Stimulated activated naive CD8-positive, alpha-beta T cell treated with anti-CD3 and anti-CD28 coated beads, Interleukin-15, Interleukin-2, amounts not matched to agents 100 U/mL and 50 U/mL, for 24 hours (primary cell): ENCODE results near the gene EFL1.
"Not testable (repeated sequence)": the region's sequence is repeated elsewhere in the genome, so short reads cannot be mapped to it uniquely, and the experiment has no call there.

Source experiments
- ATAC-seq: fragments of 150-1000 bp; cut with Tn5 transposase; one replicate; pipeline ENCODE4 v1.10.0; 2021
- DNase-seq: peaks from one replicate; pipeline ENCODE4 v3.0.0; 2021

The EFL1 gene

GRCh38 chr15:82197733-82198594 is 64.6 kb downstream of the EFL1 start:
- ATAC-seq (peak; percentile 83), DNase-seq (peak; percentile 66)

- DNase-seq: no peak
- no peak for ATAC-seq
These were observed 66.2 kb downstream of the EFL1 start for GRCh38 chr15:82196353-82196752.

GRCh38 chr15:82195818-82196217 is 66.7 kb downstream of the EFL1 start:
- DNase-seq, ATAC-seq: not testable (repeated sequence)

GRCh38 chr15:82194488-82194887 is 68.0 kb downstream of the EFL1 start:
- ATAC-seq, DNase-seq: not testable (repeated sequence)

DNA sequence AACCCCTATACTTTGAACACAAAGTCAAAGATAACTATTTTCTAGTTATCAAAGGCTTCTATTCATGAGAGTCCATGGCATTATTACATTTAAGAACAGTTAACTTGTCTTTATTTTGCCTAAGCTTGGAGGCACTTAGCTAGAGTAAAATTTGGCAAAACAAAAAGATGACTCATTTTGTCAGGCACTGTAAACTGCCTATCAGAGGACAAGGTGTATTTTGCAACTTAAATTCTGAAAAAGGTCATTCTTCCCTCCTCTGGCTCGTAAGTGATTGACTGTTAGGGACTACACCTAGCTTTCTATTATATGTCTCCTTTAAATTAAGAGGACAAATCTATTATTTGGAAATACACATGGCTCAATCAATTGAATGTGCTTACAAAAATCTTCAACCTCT is 69.1 kb downstream of the EFL1 start:
- ATAC-seq, DNase-seq: not testable (repeated sequence)

DNA sequence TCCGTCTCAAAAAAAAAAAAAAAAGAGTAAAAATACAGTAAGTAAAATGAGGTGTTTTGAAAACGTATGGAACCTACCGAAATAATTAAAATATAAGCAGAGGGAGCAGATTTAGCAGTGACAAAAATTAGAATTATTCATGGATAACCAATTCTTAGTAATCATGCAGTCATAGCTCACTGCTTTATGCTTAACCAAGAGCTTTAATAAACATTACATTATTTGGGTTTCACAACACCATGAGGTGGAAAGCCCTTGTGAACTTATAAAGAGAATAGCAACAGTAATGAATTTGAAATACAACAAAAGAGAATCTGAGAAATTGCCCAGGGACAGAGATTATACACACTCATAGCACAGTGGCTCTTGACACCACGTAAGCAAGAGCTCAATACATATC is 70.1 kb downstream of the EFL1 start:
- not testable (repeated sequence) for ATAC-seq, DNase-seq

GRCh38 chr15:82186719-82187406 is 75.7 kb downstream of the EFL1 start:
- DNase-seq (no peak), ATAC-seq (no peak)

DNA sequence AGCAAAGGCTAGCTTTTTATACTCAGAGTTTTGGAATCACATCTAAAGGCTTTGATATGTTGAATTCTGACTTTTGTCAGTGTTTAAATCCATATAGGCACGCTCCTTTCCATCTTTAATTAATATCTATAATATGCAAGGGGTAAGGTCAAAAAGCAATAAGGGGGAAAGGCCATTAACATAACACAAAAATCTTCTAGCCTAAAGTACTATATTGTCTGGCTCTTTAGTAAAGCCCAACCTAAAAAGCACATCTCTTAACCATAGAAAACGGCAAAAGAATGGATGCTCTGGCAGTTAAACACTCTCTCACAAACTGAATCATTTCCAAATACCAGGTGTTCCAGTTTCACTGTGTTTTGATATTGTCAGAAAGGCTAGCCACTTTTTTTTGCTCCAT is 76.4 kb downstream of the EFL1 start:
- DNase-seq (no peak), ATAC-seq (no peak)

- DNase-seq (no peak), ATAC-seq (no peak)
These were observed 77.8 kb downstream of the EFL1 start for GRCh38 chr15:82184776-82185175.

DNA sequence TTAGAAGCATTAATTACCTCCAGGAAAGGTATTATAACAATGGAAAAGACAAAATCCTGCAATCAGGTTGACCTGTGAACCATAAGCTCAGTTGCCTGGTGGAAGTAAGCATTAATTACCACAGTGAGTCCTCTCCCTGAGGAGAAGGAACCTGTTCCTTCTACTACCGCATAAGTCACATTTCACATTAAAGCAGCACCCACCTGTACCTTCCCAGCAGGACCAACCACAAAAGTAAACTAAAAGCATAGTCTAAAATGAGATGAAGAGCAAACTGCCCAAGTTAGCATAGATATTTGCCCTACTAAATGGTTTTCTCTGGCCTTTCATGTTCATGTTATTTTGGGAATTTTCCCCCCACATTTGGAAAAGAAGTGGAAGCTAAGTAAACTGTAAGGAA is 78.2 kb downstream of the EFL1 start:
- DNase-seq: no peak
- no peak for ATAC-seq

- ATAC-seq: no peak
- DNase-seq: no peak
These were observed 79.2 kb downstream of the EFL1 start for GRCh38 chr15:82183121-82184031.

GRCh38 chr15:82181371-82181770 is 81.2 kb downstream of the EFL1 start:
- DNase-seq (no peak), ATAC-seq (no peak)

DNA sequence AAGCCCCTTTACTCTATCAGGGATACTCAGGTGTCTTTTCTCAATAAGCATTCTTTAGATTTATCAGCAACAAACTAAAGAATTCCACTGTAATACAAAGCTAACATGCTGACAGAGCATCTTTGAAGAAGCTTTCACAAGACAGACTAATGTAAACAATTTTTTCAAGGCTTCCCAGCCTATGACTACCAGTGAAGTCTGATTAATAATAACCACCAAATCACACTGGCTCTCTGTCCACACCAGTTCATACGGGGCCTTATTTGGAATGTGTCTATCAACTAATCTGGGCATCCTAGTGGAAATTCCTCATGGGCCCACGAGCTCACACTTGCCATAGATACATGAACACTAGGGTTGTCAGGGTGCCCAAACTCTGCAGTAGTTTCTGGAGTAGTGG is 84.5 kb downstream of the EFL1 start:
- DNase-seq: no peak

DNA sequence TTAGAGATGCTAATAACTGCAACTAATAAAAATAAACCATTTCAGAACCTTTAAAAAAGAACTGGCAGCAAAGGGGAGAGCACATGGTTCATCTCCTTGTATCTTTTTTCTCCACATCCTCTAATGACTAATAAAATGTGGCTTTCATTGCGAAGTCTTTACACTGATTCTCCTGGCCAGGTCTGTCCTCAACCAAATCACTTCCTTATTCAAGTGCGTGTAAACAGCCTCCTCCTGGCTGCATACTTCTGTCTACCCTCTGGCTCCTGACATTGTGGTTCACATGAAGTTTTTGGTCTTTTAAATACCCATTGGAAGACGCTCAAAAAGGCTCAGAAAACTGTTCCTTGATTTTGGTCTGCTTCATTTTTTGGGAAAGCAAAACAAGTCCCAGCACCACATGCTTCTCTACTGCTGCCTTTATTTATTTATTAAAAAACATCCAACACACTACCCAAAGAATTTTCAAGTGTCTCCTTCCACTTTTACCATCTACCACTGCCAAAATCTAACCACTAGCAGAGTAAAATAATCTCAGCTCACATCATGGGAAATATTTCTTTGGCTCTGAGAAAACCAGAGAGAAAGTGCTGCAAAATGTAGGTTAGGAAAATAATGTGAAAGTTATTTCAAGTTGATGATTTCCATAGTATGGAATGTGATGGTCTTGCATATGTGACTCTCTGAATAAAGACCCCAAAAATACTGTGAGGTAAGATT is 85.1 kb downstream of the EFL1 start:
- DNase-seq (no peak), ATAC-seq (no peak)

More for the DNA sequence above, 84.5 kb downstream of the EFL1 start:
- ATAC-seq: no peak

DNA sequence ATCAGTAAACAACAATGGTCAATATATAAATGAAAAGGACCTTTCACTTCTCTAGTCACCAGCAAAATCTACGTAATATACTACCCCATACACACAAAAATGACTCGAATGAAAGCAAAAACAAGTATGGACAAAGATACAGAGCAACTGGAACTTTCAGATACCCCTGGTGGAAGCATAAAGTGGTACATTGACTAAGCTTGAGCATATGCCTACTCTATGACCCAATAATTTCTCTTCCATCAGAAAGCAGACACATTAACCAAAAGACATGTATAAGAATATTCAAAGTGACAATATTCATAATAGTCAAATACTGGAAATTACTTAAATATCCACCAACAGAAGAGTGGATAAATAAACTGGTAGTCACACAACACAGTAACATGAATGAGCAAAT is 86.0 kb downstream of the EFL1 start:
- DNase-seq (no peak), ATAC-seq (no peak)

DNA sequence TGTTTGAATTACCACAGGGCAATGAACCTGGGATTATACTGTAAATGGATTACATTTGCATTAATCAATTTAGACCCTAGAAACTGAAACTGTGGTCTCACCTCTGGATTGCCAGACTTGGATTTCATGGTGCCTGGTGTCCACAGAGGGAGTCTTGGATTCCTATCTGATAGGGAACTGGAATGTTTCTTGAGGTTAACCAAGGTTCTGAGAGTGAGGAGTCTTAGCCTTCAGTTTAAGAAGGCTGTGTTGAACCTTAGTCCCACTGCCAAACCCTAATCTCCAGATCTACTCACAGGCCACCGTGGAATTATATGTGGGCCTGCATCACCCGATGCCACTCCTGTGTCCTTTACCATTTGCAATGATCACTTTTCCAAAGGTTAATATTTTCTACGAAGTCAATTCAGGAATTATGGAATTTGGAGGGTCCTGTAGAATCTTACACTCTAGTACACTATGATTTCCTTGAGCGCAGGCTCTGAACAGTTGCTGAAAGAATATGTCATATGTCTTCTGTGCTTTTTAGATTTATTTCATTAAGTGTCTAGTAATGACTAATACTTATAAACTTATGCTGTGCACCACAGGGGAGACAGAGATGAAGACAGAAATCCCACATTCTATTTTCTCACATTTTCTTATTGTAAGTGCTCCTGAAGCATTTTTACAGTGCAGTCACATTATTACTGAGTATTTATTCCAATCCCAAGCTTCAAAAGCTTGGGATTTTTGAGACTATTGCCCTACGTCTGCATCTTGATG is 87.9 kb downstream of the EFL1 start:
- no peak for ATAC-seq
- no peak for DNase-seq

GRCh38 chr15:82173108-82173507 is 89.4 kb downstream of the EFL1 start:
- ATAC-seq: no peak
- DNase-seq: no peak

GRCh38 chr15:82172506-82172905 is 90.0 kb downstream of the EFL1 start:
- ATAC-seq: no peak
- DNase-seq: no peak

- DNase-seq: no peak
- no peak for ATAC-seq
These were observed 93.8 kb downstream of the EFL1 start for GRCh38 chr15:82168757-82169156.

- no peak for DNase-seq
- no peak for ATAC-seq
These were observed 94.2 kb downstream of the EFL1 start for GRCh38 chr15:82168296-82168695.

DNA sequence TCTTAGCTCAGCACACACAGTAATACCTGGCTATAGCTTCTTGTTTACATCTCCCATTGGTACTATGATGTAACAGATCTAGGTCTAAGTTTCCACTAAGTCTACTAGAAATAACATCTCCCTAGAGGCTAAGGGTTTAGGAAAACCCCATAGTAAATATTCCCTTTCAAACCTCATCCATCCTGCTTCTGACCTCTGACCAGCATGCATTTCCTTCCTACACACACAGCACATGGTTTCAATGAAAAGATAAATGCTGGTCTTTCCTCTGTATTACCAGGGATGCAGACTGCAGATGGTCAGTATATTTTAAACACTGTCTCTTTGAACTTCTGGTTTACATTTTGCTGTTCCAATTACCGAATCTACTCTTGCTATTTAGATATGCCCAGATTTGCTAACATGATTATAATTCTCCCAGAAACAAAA is 96.6 kb downstream of the EFL1 start:
- DNase-seq (no peak), ATAC-seq (no peak)
